ENCODE measurements around the gene RAPGEF3.

RAPGEF3 gene

GRCh38 chr12:47798382-47798948 lies 39.8 kb upstream of the RAPGEF3 start:
- Histone ChIP-seq H3K4me1 (ENCODE audit: control insufficient read depth, insufficient read depth, low read length) (peaks cover 19% of the 10 kb centered on the region), H3K27me3 (ENCODE audit: control insufficient read depth, insufficient read depth, low read length) (no peaks in the 10 kb centered on the region), H3K4me3 (ENCODE audit: low read length) (no peak overlapping the region), H3K36me3 (ENCODE audit: control insufficient read depth, insufficient read depth, low read length) (peaks cover 4% of the 10 kb centered on the region), H3K9me3 (ENCODE audit: control insufficient read depth, low read length) (no peaks in the 10 kb centered on the region), H3K9ac (ENCODE audit: low read length) (no peak overlapping the region)

- Histone ChIP-seq H3K9ac (ENCODE audit: low read length) (no peak overlapping the region), H3K36me3 (ENCODE audit: control insufficient read depth, insufficient read depth, low read length) (peaks cover 4% of the 10 kb centered on the region), H3K4me3 (ENCODE audit: low read length) (no peak overlapping the region), H3K9me3 (ENCODE audit: control insufficient read depth, low read length) (no peaks in the 10 kb centered on the region), H3K27me3 (ENCODE audit: control insufficient read depth, insufficient read depth, low read length) (no peaks in the 10 kb centered on the region), H3K4me1 (ENCODE audit: control insufficient read depth, insufficient read depth, low read length) (peaks cover 12% of the 10 kb centered on the region)
Measured at GRCh38 chr12:47797441-47797840, 38.8 kb upstream of the RAPGEF3 start.

- no peak overlapping the region for H3K4me3 ChIP-seq (ENCODE audit: low read length)
- no peaks in the 10 kb centered on the region for H3K4me1 ChIP-seq (ENCODE audit: control insufficient read depth, insufficient read depth, low read length)
- peaks cover 4% of the 10 kb centered on the region for H3K36me3 ChIP-seq (ENCODE audit: control insufficient read depth, insufficient read depth, low read length)
- H3K9me3 ChIP-seq (ENCODE audit: control insufficient read depth, low read length) = no peaks in the 10 kb centered on the region
- H3K9ac ChIP-seq (ENCODE audit: low read length) = no peak overlapping the region
- no peaks in the 10 kb centered on the region for H3K27me3 ChIP-seq (ENCODE audit: control insufficient read depth, insufficient read depth, low read length)
Measured at GRCh38 chr12:47795814-47796411, 37.2 kb upstream of the RAPGEF3 start.

- H3K9ac ChIP-seq (ENCODE audit: low read length) = no peak overlapping the region
- H3K4me3 ChIP-seq (ENCODE audit: low read length) = no peak overlapping the region
- H3K27me3 ChIP-seq (ENCODE audit: control insufficient read depth, insufficient read depth, low read length) = no peaks in the 10 kb centered on the region
- no peaks in the 10 kb centered on the region for H3K4me1 ChIP-seq (ENCODE audit: control insufficient read depth, insufficient read depth, low read length)
- H3K9me3 ChIP-seq (ENCODE audit: control insufficient read depth, low read length) = no peaks in the 10 kb centered on the region
- peaks cover 4% of the 10 kb centered on the region for H3K36me3 ChIP-seq (ENCODE audit: control insufficient read depth, insufficient read depth, low read length)
Measured at GRCh38 chr12:47795121-47795813, 36.6 kb upstream of the RAPGEF3 start.

GRCh38 chr12:47794679-47795078 lies 36.0 kb upstream of the RAPGEF3 start:
- H3K27me3 ChIP-seq (ENCODE audit: control insufficient read depth, insufficient read depth, low read length) = no peaks in the 10 kb centered on the region
- peaks cover 7% of the 10 kb centered on the region for H3K36me3 ChIP-seq (ENCODE audit: control insufficient read depth, insufficient read depth, low read length)
- H3K9me3 ChIP-seq (ENCODE audit: control insufficient read depth, low read length) = no peaks in the 10 kb centered on the region
- H3K4me1 ChIP-seq (ENCODE audit: control insufficient read depth, insufficient read depth, low read length) = no peaks in the 10 kb centered on the region
- H3K9ac ChIP-seq (ENCODE audit: low read length) = no peak overlapping the region
- H3K4me3 ChIP-seq (ENCODE audit: low read length) = no peak overlapping the region

GRCh38 chr12:47793015-47793681 lies 34.5 kb upstream of the RAPGEF3 start:
- Histone ChIP-seq H3K9ac (ENCODE audit: low read length) (no peak overlapping the region), H3K9me3 (ENCODE audit: control insufficient read depth, low read length) (no peaks in the 10 kb centered on the region), H3K4me3 (ENCODE audit: low read length) (no peak overlapping the region), H3K36me3 (ENCODE audit: control insufficient read depth, insufficient read depth, low read length) (peaks cover 17% of the 10 kb centered on the region), H3K27me3 (ENCODE audit: control insufficient read depth, insufficient read depth, low read length) (no peaks in the 10 kb centered on the region), H3K4me1 (ENCODE audit: control insufficient read depth, insufficient read depth, low read length) (no peaks in the 10 kb centered on the region)

- H3K4me1 ChIP-seq (ENCODE audit: control insufficient read depth, insufficient read depth, low read length) = no peaks in the 10 kb centered on the region
- H3K36me3 ChIP-seq (ENCODE audit: control insufficient read depth, insufficient read depth, low read length) = peaks cover 23% of the 10 kb centered on the region
- H3K9me3 ChIP-seq (ENCODE audit: control insufficient read depth, low read length) = no peaks in the 10 kb centered on the region
- H3K4me3 ChIP-seq (ENCODE audit: low read length) = no peak overlapping the region
- H3K27me3 ChIP-seq (ENCODE audit: control insufficient read depth, insufficient read depth, low read length) = no peaks in the 10 kb centered on the region
- H3K9ac ChIP-seq (ENCODE audit: low read length) = no peak overlapping the region
Measured at GRCh38 chr12:47791874-47792273, 33.2 kb upstream of the RAPGEF3 start.

GRCh38 chr12:47791351-47791746 lies 32.7 kb upstream of the RAPGEF3 start:
- no peaks in the 10 kb centered on the region for H3K9me3 ChIP-seq (ENCODE audit: control insufficient read depth, low read length)
- no peak overlapping the region for H3K4me3 ChIP-seq (ENCODE audit: low read length)
- H3K27me3 ChIP-seq (ENCODE audit: control insufficient read depth, insufficient read depth, low read length) = no peaks in the 10 kb centered on the region
- no peaks in the 10 kb centered on the region for H3K4me1 ChIP-seq (ENCODE audit: control insufficient read depth, insufficient read depth, low read length)
- peaks cover 21% of the 10 kb centered on the region for H3K36me3 ChIP-seq (ENCODE audit: control insufficient read depth, insufficient read depth, low read length)
- H3K9ac ChIP-seq (ENCODE audit: low read length) = no peak overlapping the region

GRCh38 chr12:47790676-47791350 lies 32.1 kb upstream of the RAPGEF3 start:
- H3K9ac ChIP-seq (ENCODE audit: low read length) = no peak overlapping the region
- no peak overlapping the region for H3K4me3 ChIP-seq (ENCODE audit: low read length)
- H3K36me3 ChIP-seq (ENCODE audit: control insufficient read depth, insufficient read depth, low read length) = peaks cover 25% of the 10 kb centered on the region
- H3K9me3 ChIP-seq (ENCODE audit: control insufficient read depth, low read length) = no peaks in the 10 kb centered on the region
- no peaks in the 10 kb centered on the region for H3K4me1 ChIP-seq (ENCODE audit: control insufficient read depth, insufficient read depth, low read length)
- no peaks in the 10 kb centered on the region for H3K27me3 ChIP-seq (ENCODE audit: control insufficient read depth, insufficient read depth, low read length)

- Histone ChIP-seq H3K4me3 (ENCODE audit: low read length) (no peak overlapping the region), H3K27me3 (ENCODE audit: control insufficient read depth, insufficient read depth, low read length) (no peaks in the 10 kb centered on the region), H3K9me3 (ENCODE audit: control insufficient read depth, low read length) (no peaks in the 10 kb centered on the region), H3K36me3 (ENCODE audit: control insufficient read depth, insufficient read depth, low read length) (peaks cover 25% of the 10 kb centered on the region), H3K4me1 (ENCODE audit: control insufficient read depth, insufficient read depth, low read length) (no peaks in the 10 kb centered on the region), H3K9ac (ENCODE audit: low read length) (no peak overlapping the region)
Measured at GRCh38 chr12:47789712-47790489, 31.2 kb upstream of the RAPGEF3 start.

GRCh38 chr12:47789141-47789540 lies 30.5 kb upstream of the RAPGEF3 start:
- Histone ChIP-seq H3K4me1 (ENCODE audit: control insufficient read depth, insufficient read depth, low read length) (no peaks in the 10 kb centered on the region), H3K4me3 (ENCODE audit: low read length) (no peak overlapping the region), H3K36me3 (ENCODE audit: control insufficient read depth, insufficient read depth, low read length) (peaks cover 25% of the 10 kb centered on the region), H3K9me3 (ENCODE audit: control insufficient read depth, low read length) (no peaks in the 10 kb centered on the region), H3K27me3 (ENCODE audit: control insufficient read depth, insufficient read depth, low read length) (no peaks in the 10 kb centered on the region), H3K9ac (ENCODE audit: low read length) (no peak overlapping the region)

Data from mucosa of stomach (tissue), 1 donor.